ENCODE data around the gene TRABD2A.

The TRABD2A gene

DNA sequence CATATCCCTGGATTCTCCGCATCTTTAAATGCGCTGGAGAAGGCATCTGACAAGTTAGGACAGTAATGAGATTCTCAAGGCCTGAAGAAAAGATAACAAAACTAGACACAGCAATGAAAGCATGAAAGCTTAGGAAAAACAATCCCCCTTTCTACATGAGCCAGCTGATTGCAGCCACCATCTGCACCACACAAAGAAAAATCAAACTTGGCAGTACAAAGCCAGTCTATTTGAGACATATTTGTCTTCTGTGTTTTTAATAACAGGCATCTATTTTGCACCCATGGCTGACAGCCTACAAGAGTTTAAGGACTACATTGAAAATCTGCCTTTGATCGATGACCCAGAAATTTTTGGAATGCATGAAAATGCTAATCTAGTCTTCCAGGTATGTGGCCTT is 83.6 kb downstream of the TRABD2A start:
- no peak overlapping the region for H3K27ac ChIP-seq
- TF ChIP-seq, protein P1, sequence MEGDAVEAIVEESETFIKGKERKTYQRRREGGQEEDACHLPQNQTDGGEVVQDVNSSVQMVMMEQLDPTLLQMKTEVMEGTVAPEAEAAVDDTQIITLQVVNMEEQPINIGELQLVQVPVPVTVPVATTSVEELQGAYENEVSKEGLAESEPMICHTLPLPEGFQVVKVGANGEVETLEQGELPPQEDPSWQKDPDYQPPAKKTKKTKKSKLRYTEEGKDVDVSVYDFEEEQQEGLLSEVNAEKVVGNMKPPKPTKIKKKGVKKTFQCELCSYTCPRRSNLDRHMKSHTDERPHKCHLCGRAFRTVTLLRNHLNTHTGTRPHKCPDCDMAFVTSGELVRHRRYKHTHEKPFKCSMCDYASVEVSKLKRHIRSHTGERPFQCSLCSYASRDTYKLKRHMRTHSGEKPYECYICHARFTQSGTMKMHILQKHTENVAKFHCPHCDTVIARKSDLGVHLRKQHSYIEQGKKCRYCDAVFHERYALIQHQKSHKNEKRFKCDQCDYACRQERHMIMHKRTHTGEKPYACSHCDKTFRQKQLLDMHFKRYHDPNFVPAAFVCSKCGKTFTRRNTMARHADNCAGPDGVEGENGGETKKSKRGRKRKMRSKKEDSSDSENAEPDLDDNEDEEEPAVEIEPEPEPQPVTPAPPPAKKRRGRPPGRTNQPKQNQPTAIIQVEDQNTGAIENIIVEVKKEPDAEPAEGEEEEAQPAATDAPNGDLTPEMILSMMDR (IDR thresholded peaks at IDR 0.05), result no peak
- TF ChIP-seq ZFX (IDR thresholded peaks at IDR 0.05; ENCODE audit: borderline replicate concordance), result no peak

DNA sequence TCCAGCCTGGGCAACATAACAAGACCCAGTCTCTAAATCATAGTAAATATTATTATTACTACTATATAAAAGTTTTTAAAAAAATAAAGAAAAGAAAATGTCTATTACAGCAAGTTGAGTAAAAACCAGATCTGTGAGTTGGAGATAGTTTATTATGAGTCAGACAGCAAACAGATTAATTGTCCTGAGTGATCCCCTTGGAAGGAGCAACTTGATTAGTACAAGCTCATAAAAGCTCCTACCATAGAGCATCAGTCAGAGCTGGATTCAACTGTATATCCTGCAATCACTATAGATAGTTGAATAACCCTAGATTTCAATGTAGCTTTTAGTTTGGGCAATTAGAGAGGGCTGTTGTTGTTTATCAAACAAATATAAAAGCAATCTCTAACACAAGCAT is 84.1 kb downstream of the TRABD2A start:
- no peak overlapping the region for H3K27ac ChIP-seq
- no peak for TF ChIP-seq ZFX (IDR thresholded peaks at IDR 0.05; ENCODE audit: borderline replicate concordance)
- TF ChIP-seq, protein P1 (IDR thresholded peaks at IDR 0.05), result no peak

DNA sequence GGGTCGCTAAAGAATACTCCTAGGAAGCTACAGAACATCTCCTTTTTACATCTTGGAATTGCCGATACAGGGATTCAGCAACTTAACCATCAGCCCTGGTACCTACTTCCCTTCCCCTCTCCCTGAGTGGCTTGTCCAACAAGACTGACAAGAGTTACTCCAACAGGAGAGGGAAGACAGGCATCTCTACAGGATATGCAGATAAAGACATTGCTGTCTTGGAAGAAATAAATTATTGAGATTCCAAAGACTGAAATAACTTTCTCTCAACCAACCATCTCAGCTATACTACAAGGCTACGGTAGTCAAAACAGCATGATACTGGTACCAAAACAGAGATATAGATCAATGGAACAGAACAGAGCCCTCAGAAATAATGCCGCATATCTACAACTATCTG is 87.2 kb downstream of the TRABD2A start:
- no peak overlapping the region for H3K27ac ChIP-seq
- TF ChIP-seq, protein P1 (IDR thresholded peaks at IDR 0.05), result no peak
- no peak for TF ChIP-seq ZFX (IDR thresholded peaks at IDR 0.05; ENCODE audit: borderline replicate concordance)

DNA sequence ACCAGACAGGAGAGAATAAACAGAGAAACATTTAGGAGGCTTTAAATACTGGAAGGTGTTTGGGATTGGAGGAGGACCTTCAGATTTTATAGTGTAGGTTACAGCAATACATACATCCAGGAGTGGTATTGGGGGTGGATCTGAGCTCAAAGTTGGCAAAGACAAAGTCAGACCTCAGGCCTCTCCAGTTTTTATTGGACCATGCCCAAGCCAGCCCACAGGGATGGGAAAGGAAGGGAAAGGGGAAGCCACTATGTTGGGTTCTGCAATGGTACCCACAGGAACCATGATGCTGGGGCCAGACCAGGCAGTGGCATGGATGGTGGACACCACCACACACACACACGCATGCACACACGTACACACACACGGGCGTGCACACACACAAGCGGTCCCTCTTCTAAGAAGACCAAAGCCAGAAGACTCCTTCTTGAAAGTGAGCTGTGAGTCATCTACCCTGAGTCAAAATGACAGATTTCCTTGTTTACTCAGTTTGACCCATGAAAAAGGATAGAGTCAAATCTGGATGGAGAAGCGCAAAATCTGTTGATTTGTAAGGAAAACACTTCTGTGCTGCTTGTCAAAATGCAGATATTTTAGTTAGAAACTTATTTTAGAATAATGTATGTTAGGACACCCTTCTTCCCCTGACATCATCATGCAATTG is 87.9 kb downstream of the TRABD2A start:
- TF ChIP-seq, protein P1 (IDR thresholded peaks at IDR 0.05), result no peak
- no peak for TF ChIP-seq ZFX (IDR thresholded peaks at IDR 0.05; ENCODE audit: borderline replicate concordance)
- H3K27ac ChIP-seq, result no peak overlapping the region

DNA sequence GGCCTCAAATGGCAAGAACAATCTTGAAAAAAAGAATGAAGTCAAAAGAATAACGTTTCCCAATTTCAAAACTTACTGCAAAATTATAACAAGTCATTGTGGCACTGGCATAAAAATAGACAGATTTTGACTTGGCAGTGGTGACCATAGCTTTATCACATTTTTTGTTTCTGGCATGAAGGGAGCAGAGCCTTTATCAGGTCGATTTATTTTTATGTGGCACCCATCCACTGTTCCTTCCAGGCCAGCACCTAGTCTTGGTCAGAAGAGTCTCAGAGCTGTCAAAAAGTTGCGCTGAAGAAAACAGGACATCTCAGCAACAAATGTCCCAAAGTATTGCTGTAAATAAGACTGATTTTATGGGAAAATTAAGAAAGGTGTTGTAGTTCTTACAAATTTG is 92.4 kb downstream of the TRABD2A start:
- no peak overlapping the region for H3K27ac ChIP-seq
- TF ChIP-seq ZFX (IDR thresholded peaks at IDR 0.05; ENCODE audit: borderline replicate concordance), result no peak
- TF ChIP-seq, protein P1 (IDR thresholded peaks at IDR 0.05), result no peak

DNA sequence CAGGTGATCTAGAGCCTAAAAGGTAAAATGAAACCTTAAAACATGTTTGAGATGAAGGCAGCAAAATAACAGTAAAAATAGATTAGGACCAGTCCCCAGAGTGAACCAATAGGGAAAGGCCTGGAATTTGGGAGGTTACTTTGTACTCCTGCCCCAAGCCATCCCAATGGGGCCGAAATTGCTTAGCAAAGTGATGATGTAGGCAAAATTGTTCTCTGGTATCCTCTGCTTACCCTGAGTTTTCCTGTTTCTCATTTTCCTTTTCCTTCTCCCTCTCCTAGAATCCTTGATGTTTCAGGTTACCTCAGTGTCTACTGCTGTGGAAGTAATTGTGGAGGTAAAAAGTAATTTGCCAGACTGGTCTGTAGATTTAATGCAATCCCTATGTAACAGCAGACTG is 92.9 kb downstream of the TRABD2A start:
- no peak overlapping the region for H3K27ac ChIP-seq
- TF ChIP-seq, protein P1 (IDR thresholded peaks at IDR 0.05), result no peak
- no peak for TF ChIP-seq ZFX (IDR thresholded peaks at IDR 0.05; ENCODE audit: borderline replicate concordance)

DNA sequence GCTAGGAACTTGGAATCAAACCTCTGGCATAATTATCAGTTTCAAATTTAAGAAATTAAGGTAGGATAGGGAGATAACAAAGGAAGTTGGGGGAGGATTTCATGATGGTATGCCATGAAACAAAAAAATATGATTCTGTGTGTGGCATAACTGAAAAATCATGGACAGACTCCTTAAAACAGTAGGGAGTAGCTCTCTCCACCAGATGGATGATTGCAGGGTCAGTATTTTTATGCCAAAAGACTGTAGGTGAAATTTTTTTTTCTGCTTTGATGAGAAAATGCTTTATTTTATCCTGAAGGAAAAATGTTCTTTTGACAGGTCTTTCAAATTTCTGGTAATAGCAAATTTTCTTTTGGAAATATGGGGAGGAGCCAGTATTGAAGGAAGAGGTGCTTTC is 94.3 kb downstream of the TRABD2A start:
- no peak for TF ChIP-seq ZFX (IDR thresholded peaks at IDR 0.05; ENCODE audit: borderline replicate concordance)
- TF ChIP-seq, protein P1 (IDR thresholded peaks at IDR 0.05), result no peak
- no peak overlapping the region for H3K27ac ChIP-seq

All from 22Rv1 (cell line).